NCI-H526 (cell line): ENCODE measurements around the gene NSG1.
"Not testable (repeated sequence)": the region's sequence is repeated elsewhere in the genome, so short reads cannot be mapped to it uniquely, and the experiment has no call there.

Experiments used
- DNase-seq, 2 experiments: peaks; one replicate each; lab custom pipeline; 2025; lab: John Stamatoyannopoulos, UW

NSG1 gene

GRCh38 chr4:4436244-4436823 lies 49.4 kb downstream of the NSG1 start:
- no peak for DNase-seq

- peak; percentile 34 to 86 for DNase-seq
Observed at GRCh38 chr4:4437798-4438470, 51.0 kb downstream of the NSG1 start.

GRCh38 chr4:4438891-4439290 lies 52.0 kb downstream of the NSG1 start:
- DNase-seq: no peak

- no peak for DNase-seq
Observed at GRCh38 chr4:4439782-4440181, 52.9 kb downstream of the NSG1 start.

GRCh38 chr4:4440333-4441061 lies 53.6 kb downstream of the NSG1 start:
- no peak for DNase-seq

GRCh38 chr4:4443821-4444220 lies 56.9 kb downstream of the NSG1 start:
- no peak for DNase-seq

- no peak for DNase-seq
Observed at GRCh38 chr4:4446434-4446833, 59.5 kb downstream of the NSG1 start.

GRCh38 chr4:4455210-4455865 lies 68.4 kb downstream of the NSG1 start:
- peak; percentile 96 for DNase-seq

GRCh38 chr4:4456351-4456750 lies 69.4 kb downstream of the NSG1 start:
- DNase-seq: no peak

- DNase-seq: no peak
Observed at GRCh38 chr4:4456816-4457578, 70.1 kb downstream of the NSG1 start.

GRCh38 chr4:4457803-4458553 lies 71.1 kb downstream of the NSG1 start:
- no peak for DNase-seq

GRCh38 chr4:4459181-4459580 lies 72.3 kb downstream of the NSG1 start:
- DNase-seq: no peak

- DNase-seq: no peak
Observed at GRCh38 chr4:4460759-4461158, 73.9 kb downstream of the NSG1 start.

GRCh38 chr4:4461178-4461577 lies 74.3 kb downstream of the NSG1 start:
- DNase-seq: no peak

- DNase-seq: peak; percentile 64 to 73
Observed at GRCh38 chr4:4461850-4462249, 74.9 kb downstream of the NSG1 start.

- DNase-seq: peak; percentile 74 to 77
Observed at GRCh38 chr4:4462970-4463369, 76.1 kb downstream of the NSG1 start.

- DNase-seq: not testable (repeated sequence)
Observed at GRCh38 chr4:4465238-4465637, 78.3 kb downstream of the NSG1 start.
